Duodenal mucosa (tissue), 2 donors: Measurements from ENCODE around the gene HEPN1.

Experiments used
- H3K27ac ChIP-seq: one replicate; pipeline ENCODE4 v1.7.0; 2013; ENCODE audit warnings: low read depth, low read length
- H3K27me3 ChIP-seq, 2 donors: one replicate each; pipeline ENCODE4 v1.7.0; 2013; ENCODE audit warnings: low read length in 2 of 2, control low read depth in 1 of 2; ENCODE audit not compliant: insufficient read depth in 2 of 2, control insufficient read depth in 1 of 2
- H3K36me3 ChIP-seq, 2 donors: one replicate each; pipeline ENCODE4 v1.7.0; 2013; ENCODE audit warnings: low read length in 2 of 2, control low read depth in 1 of 2; ENCODE audit not compliant: insufficient read depth in 2 of 2, control insufficient read depth in 1 of 2
- H3K4me1 ChIP-seq, 2 donors: one replicate each; pipeline ENCODE4 v1.7.0; 2013; ENCODE audit warnings: low read length in 2 of 2, control low read depth in 1 of 2; ENCODE audit not compliant: insufficient read depth in 2 of 2, control insufficient read depth in 1 of 2
- H3K4me3 ChIP-seq, 2 donors: one replicate each; pipeline ENCODE4 v1.7.0; 2013; ENCODE audit warnings: low read length in 2 of 2, low read depth in 1 of 2
- H3K9ac ChIP-seq, 2 donors: one replicate each; pipeline ENCODE4 v1.7.0; 2013; ENCODE audit warnings: low read length in 2 of 2, low read depth in 1 of 2
- H3K9me3 ChIP-seq, 2 donors: one replicate each; pipeline ENCODE4 v1.7.0; 2013; ENCODE audit warnings: low read length in 2 of 2, control low read depth in 1 of 2; ENCODE audit not compliant: control insufficient read depth in 1 of 2

The HEPN1 gene

GRCh38 chr11:124884869-124885479 lies 34.1 kb upstream of the HEPN1 start:
- H3K4me1 ChIP-seq, result peaks cover 15 to 16% of the 10 kb centered on the region in 2 donors
- H3K9ac ChIP-seq, result no peak overlapping the region
- no peak overlapping the region for H3K27ac ChIP-seq
- H3K27me3 ChIP-seq, result no peaks in the 10 kb centered on the region
- no peaks in the 10 kb centered on the region for H3K36me3 ChIP-seq
- H3K4me3 ChIP-seq, result no peak overlapping the region
- H3K9me3 ChIP-seq, result no peaks in the 10 kb centered on the region

- Histone ChIP-seq H3K27ac (no peak overlapping the region), H3K4me3 (no peak overlapping the region), H3K27me3 (no peaks in the 10 kb centered on the region), H3K9me3 (no peaks in the 10 kb centered on the region), H3K4me1 (peaks cover 15 to 16% of the 10 kb centered on the region in 2 donors), H3K9ac (no peak overlapping the region), H3K36me3 (no peaks in the 10 kb centered on the region)
These were observed 32.6 kb upstream of the HEPN1 start for GRCh38 chr11:124886476-124886875.

- H3K4me1 ChIP-seq, result peaks cover 13 to 15% of the 10 kb centered on the region in 2 donors
- H3K4me3 ChIP-seq, result no peak overlapping the region
- H3K9me3 ChIP-seq, result no peaks in the 10 kb centered on the region
- H3K9ac ChIP-seq, result no peak overlapping the region
- H3K27me3 ChIP-seq, result no peaks in the 10 kb centered on the region
- no peaks in the 10 kb centered on the region for H3K36me3 ChIP-seq
- no peak overlapping the region for H3K27ac ChIP-seq
These were observed 31.9 kb upstream of the HEPN1 start for GRCh38 chr11:124886978-124887666.

- no peak overlapping the region for H3K4me3 ChIP-seq
- peaks cover 8 to 11% of the 10 kb centered on the region in 2 donors for H3K4me1 ChIP-seq
- H3K27me3 ChIP-seq, result no peaks in the 10 kb centered on the region
- H3K36me3 ChIP-seq, result no peaks in the 10 kb centered on the region
- H3K9me3 ChIP-seq, result no peaks in the 10 kb centered on the region
- H3K27ac ChIP-seq, result no peak overlapping the region
- no peak overlapping the region for H3K9ac ChIP-seq
These were observed 31.4 kb upstream of the HEPN1 start for GRCh38 chr11:124887667-124888013.

GRCh38 chr11:124889191-124890091 lies 29.6 kb upstream of the HEPN1 start:
- peaks cover 4 to 7% of the 10 kb centered on the region in 2 donors for H3K4me1 ChIP-seq
- no peaks in the 10 kb centered on the region for H3K36me3 ChIP-seq
- H3K27me3 ChIP-seq, result no peaks in the 10 kb centered on the region
- H3K27ac ChIP-seq, result no peak overlapping the region
- H3K9ac ChIP-seq, result no peak overlapping the region
- no peaks in the 10 kb centered on the region for H3K9me3 ChIP-seq
- H3K4me3 ChIP-seq, result no peak overlapping the region

- H3K36me3 ChIP-seq, result no peaks in the 10 kb centered on the region
- H3K4me1 ChIP-seq, result peaks cover 4 to 7% of the 10 kb centered on the region in 2 donors
- H3K27ac ChIP-seq, result no peak overlapping the region
- H3K9ac ChIP-seq, result no peak overlapping the region
- no peak overlapping the region for H3K4me3 ChIP-seq
- H3K9me3 ChIP-seq, result no peaks in the 10 kb centered on the region
- H3K27me3 ChIP-seq, result no peaks in the 10 kb centered on the region
These were observed 28.9 kb upstream of the HEPN1 start for GRCh38 chr11:124890151-124890550.

DNA sequence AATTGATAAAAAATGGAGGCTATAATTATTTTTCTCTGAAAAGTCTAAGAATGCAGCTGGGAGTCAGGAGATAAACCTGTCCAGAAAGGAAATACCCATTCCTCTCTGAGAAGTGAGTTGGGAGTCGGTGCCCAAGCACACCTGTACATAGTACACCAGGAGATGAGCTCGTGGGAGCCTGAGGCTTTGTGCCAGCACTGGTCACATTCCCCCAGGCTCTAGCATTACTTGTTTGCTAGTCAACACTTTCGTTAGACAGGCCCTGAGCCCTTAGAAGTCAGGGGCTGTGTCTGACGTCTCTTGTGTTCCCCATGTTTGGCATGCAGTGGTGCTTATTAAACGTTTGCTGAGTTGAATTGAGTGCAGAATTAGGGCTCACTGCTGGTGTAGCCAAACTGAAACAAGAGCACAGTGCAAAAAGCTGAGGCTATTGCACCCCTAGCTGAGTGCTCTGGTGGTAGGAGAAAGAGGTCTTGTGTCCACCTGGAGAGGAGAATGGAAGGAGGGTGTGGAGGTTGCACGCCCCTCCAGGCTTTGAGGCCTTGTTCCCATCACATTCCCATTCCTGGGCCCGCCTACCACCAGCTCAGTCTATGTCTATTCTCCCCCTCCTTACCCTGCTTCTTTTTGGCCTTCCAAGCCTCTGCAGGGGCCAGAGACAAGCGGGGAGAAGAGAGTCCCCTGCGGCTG lies 28.2 kb upstream of the HEPN1 start:
- H3K9me3 ChIP-seq, result no peaks in the 10 kb centered on the region
- no peaks in the 10 kb centered on the region for H3K27me3 ChIP-seq
- peaks cover 4 to 7% of the 10 kb centered on the region in 2 donors for H3K4me1 ChIP-seq
- no peak overlapping the region for H3K9ac ChIP-seq
- no peak overlapping the region for H3K4me3 ChIP-seq
- H3K27ac ChIP-seq, result no peak overlapping the region
- H3K36me3 ChIP-seq, result no peaks in the 10 kb centered on the region

- H3K9ac ChIP-seq, result no peak overlapping the region
- no peaks in the 10 kb centered on the region for H3K27me3 ChIP-seq
- no peak overlapping the region for H3K27ac ChIP-seq
- H3K9me3 ChIP-seq, result no peaks in the 10 kb centered on the region
- no peaks in the 10 kb centered on the region for H3K36me3 ChIP-seq
- H3K4me3 ChIP-seq, result no peak overlapping the region
- H3K4me1 ChIP-seq, result peaks cover 4 to 7% of the 10 kb centered on the region in 2 donors
These were observed 27.6 kb upstream of the HEPN1 start for GRCh38 chr11:124891373-124891861.

DNA sequence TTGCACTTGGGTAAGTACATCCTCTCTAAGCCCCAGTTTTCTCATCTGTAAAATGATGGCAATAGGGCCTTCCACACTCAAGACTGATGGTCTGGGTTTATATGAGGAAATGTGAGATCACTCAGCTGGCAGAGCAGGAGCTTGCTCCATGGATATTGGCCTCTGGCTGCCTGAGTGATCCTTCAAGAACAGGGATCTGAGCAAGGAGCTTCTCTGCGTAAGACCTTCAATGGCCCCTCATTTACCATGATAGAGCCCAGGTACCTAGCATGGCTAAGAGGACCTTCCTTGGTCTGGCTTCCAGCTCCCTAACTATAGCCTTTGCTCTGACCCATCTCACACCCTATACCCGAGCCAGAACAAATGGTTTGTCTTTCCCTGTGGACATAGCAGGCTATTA lies 26.9 kb upstream of the HEPN1 start:
- H3K4me3 ChIP-seq, result no peak overlapping the region
- no peaks in the 10 kb centered on the region for H3K36me3 ChIP-seq
- H3K27me3 ChIP-seq, result no peaks in the 10 kb centered on the region
- H3K9me3 ChIP-seq, result no peaks in the 10 kb centered on the region
- no peak overlapping the region for H3K27ac ChIP-seq
- H3K9ac ChIP-seq, result no peak overlapping the region
- H3K4me1 ChIP-seq, result peaks cover 4 to 7% of the 10 kb centered on the region in 2 donors
